Measurements from ENCODE around the gene OSBPL6. TPM values are rescaled to one million over a fixed set of nuclear protein-coding genes. Genes with fewer than 3 reads are reported as not detected.

The OSBPL6 gene
- total RNA-seq, 1 experiment from 2014 or later, result 43.1 TPM

- intact Hi-C loops (cut with micrococcal nuclease), result no loop called here
- H3K36me3 Mint-ChIP-seq (ENCODE audit: insufficient read depth, unreplicated experiment), result peaks cover 10% of the 10 kb centered on the region
- no peak for TF ChIP-seq CTCF (IDR thresholded peaks at IDR 0.05; ENCODE audit: unreplicated experiment)
- peaks cover 53% of the 10 kb centered on the region for H3K4me1 Mint-ChIP-seq (ENCODE audit: insufficient read depth, unreplicated experiment)
- ChIA-PET CTCF (no interaction called here), POLR2A (interaction anchor here (0.7 kb wide), 1 partner anchor 43 kb away, joined by 4 read pairs; no protein-coding TSS in a partner anchor)
- BruUV-seq (replicated peaks), result no TSS peak
- DNase-seq (ENCODE audit: unreplicated experiment), result no peak
- no peaks in the 10 kb centered on the region for H3K9me3 Mint-ChIP-seq (ENCODE audit: unreplicated experiment)
- H3K4me3 Mint-ChIP-seq (ENCODE audit: unreplicated experiment), result no peak overlapping the region
- H3K27ac Mint-ChIP-seq (ENCODE audit: low read depth, unreplicated experiment), result peak overlapping the region; percentile 85
- H3K27me3 Mint-ChIP-seq (ENCODE audit: insufficient read depth, unreplicated experiment), result no peaks in the 10 kb centered on the region
Measured at GRCh38 chr2:178238750-178239149, 44.4 kb downstream of the OSBPL6 start.

- POLR2A ChIA-PET, result interaction anchor here (1.0 to 2.2 kb wide), 13 partner anchors 7 to 58 kb away, joined by 3 to 17 read pairs (median 4); partner anchors contain the start of gene OSBPL6
- no peak for TF ChIP-seq CTCF (IDR thresholded peaks at IDR 0.05; ENCODE audit: unreplicated experiment)
- Mint-ChIP-seq H3K27me3 (ENCODE audit: insufficient read depth, unreplicated experiment) (no peaks in the 10 kb centered on the region), H3K27ac (ENCODE audit: low read depth, unreplicated experiment) (peak overlapping the region; percentile 75), H3K9me3 (ENCODE audit: unreplicated experiment) (no peaks in the 10 kb centered on the region), H3K36me3 (ENCODE audit: insufficient read depth, unreplicated experiment) (no peaks in the 10 kb centered on the region), H3K4me1 (ENCODE audit: insufficient read depth, unreplicated experiment) (peaks cover 48% of the 10 kb centered on the region), H3K4me3 (ENCODE audit: unreplicated experiment) (peak overlapping the region; percentile 6)
- intact Hi-C loops (cut with micrococcal nuclease), result loop anchor here (1.0 kb wide), 1 partner anchor 8 kb away; no protein-coding TSS in a partner anchor
- DNase-seq (ENCODE audit: unreplicated experiment), result peak; percentile 96
- BruUV-seq (replicated peaks), result TSS peak; percentile 80
- CTCF ChIA-PET, result interaction anchor here (1.1 kb wide), 1 partner anchor 38 kb away, joined by 4 read pairs; no protein-coding TSS in a partner anchor
Measured at GRCh38 chr2:178241844-178242551, 47.7 kb downstream of the OSBPL6 start.

- Mint-ChIP-seq H3K4me3 (ENCODE audit: unreplicated experiment) (peak overlapping the region; percentile 6), H3K27me3 (ENCODE audit: insufficient read depth, unreplicated experiment) (no peaks in the 10 kb centered on the region), H3K4me1 (ENCODE audit: insufficient read depth, unreplicated experiment) (peaks cover 48% of the 10 kb centered on the region), H3K27ac (ENCODE audit: low read depth, unreplicated experiment) (peak overlapping the region; percentile 75), H3K36me3 (ENCODE audit: insufficient read depth, unreplicated experiment) (no peaks in the 10 kb centered on the region), H3K9me3 (ENCODE audit: unreplicated experiment) (no peaks in the 10 kb centered on the region)
- BruUV-seq (replicated peaks), result no TSS peak
- intact Hi-C loops (cut with micrococcal nuclease), result loop anchor here (1.0 kb wide), 1 partner anchor 8 kb away; no protein-coding TSS in a partner anchor
- POLR2A ChIA-PET, result interaction anchor here (1.0 to 2.2 kb wide), 12 partner anchors 8 to 57 kb away, joined by 3 to 17 read pairs (median 4); partner anchors contain the start of gene OSBPL6
- TF ChIP-seq CTCF (IDR thresholded peaks at IDR 0.05; ENCODE audit: unreplicated experiment), result no peak
- CTCF ChIA-PET, result interaction anchor here (1.1 kb wide), 1 partner anchor 38 kb away, joined by 4 read pairs; no protein-coding TSS in a partner anchor
- DNase-seq (ENCODE audit: unreplicated experiment), result no peak
Measured at GRCh38 chr2:178242552-178242883, 48.2 kb downstream of the OSBPL6 start.

- H3K36me3 Mint-ChIP-seq (ENCODE audit: insufficient read depth, unreplicated experiment), result no peaks in the 10 kb centered on the region
- ChIA-PET CTCF (interaction anchor here (0.7 to 1.0 kb wide), 2 partner anchors 48 to 1430 kb away, joined by 3 to 4 read pairs; no protein-coding TSS in a partner anchor), POLR2A (interaction anchor here (1.2 to 2.2 kb wide), 3 partner anchors 15 to 48 kb away, joined by 3 to 17 read pairs (median 6); no protein-coding TSS in a partner anchor)
- peaks cover 38% of the 10 kb centered on the region for H3K4me1 Mint-ChIP-seq (ENCODE audit: insufficient read depth, unreplicated experiment)
- H3K27me3 Mint-ChIP-seq (ENCODE audit: insufficient read depth, unreplicated experiment), result no peaks in the 10 kb centered on the region
- DNase-seq (ENCODE audit: unreplicated experiment), result no peak
- no peaks in the 10 kb centered on the region for H3K9me3 Mint-ChIP-seq (ENCODE audit: unreplicated experiment)
- BruUV-seq (replicated peaks), result no TSS peak
- TF ChIP-seq CTCF (IDR thresholded peaks at IDR 0.05; ENCODE audit: unreplicated experiment), result no peak
- intact Hi-C loops (cut with micrococcal nuclease), result no loop called here
- no peak overlapping the region for H3K4me3 Mint-ChIP-seq (ENCODE audit: unreplicated experiment)
- peak overlapping the region; percentile 55 for H3K27ac Mint-ChIP-seq (ENCODE audit: low read depth, unreplicated experiment)
Measured at GRCh38 chr2:178243961-178244360, 49.6 kb downstream of the OSBPL6 start.

Data from MCF 10A (cell line).